Activated effector memory CD4-positive, alpha-beta T cell treated with anti-CD3 and anti-CD28 coated beads, Interleukin-2, amount 50 U/mL, for 16 hours (primary cell): ENCODE results near the gene TPCN2.
A peak's percentile ranks its signal among the peaks of the same experiment; 100 is the strongest.

Experiments used
- DNase-seq: peaks from one replicate; pipeline ENCODE4 v3.0.0-alpha.2; 2020

TPCN2 gene

GRCh38 chr11:69114811-69115523 is 66.2 kb downstream of the TPCN2 start:
- DNase-seq, result no peak

- no peak for DNase-seq
Measured at GRCh38 chr11:69115586-69116560, 67.1 kb downstream of the TPCN2 start.

- DNase-seq, result no peak
Measured at GRCh38 chr11:69116671-69117070, 67.9 kb downstream of the TPCN2 start.

GRCh38 chr11:69119190-69119589 is 70.5 kb downstream of the TPCN2 start:
- no peak for DNase-seq

- DNase-seq, result no peak
Measured at GRCh38 chr11:69120096-69120875, 71.6 kb downstream of the TPCN2 start.

GRCh38 chr11:69121021-69121420 is 72.3 kb downstream of the TPCN2 start:
- peak; percentile 62 for DNase-seq

GRCh38 chr11:69121621-69122325 is 73.0 kb downstream of the TPCN2 start:
- peak; percentile 55 for DNase-seq

GRCh38 chr11:69122326-69122629 is 73.5 kb downstream of the TPCN2 start:
- peak; percentile 57 for DNase-seq

- peak; percentile 89 for DNase-seq
Measured at GRCh38 chr11:69122630-69123431, 74.1 kb downstream of the TPCN2 start.

- DNase-seq, result peak; percentile 63
Measured at GRCh38 chr11:69123593-69124545, 75.1 kb downstream of the TPCN2 start.

GRCh38 chr11:69125861-69126260 is 77.1 kb downstream of the TPCN2 start:
- DNase-seq, result no peak

GRCh38 chr11:69126286-69126685 is 77.6 kb downstream of the TPCN2 start:
- no peak for DNase-seq

- no peak for DNase-seq
Measured at GRCh38 chr11:69127081-69127850, 78.5 kb downstream of the TPCN2 start.

- DNase-seq, result no peak
Measured at GRCh38 chr11:69127884-69128283, 79.2 kb downstream of the TPCN2 start.

- DNase-seq, result no peak
Measured at GRCh38 chr11:69129053-69129452, 80.3 kb downstream of the TPCN2 start.

- DNase-seq, result no peak
Measured at GRCh38 chr11:69129647-69130046, 80.9 kb downstream of the TPCN2 start.

GRCh38 chr11:69130654-69131053 is 81.9 kb downstream of the TPCN2 start:
- no peak for DNase-seq

GRCh38 chr11:69131121-69131566 is 82.4 kb downstream of the TPCN2 start:
- DNase-seq, result no peak

- no peak for DNase-seq
Measured at GRCh38 chr11:69131644-69132300, 83.0 kb downstream of the TPCN2 start.
